GM21825 (cell line): ENCODE results near the gene FDPS.
A peak's percentile ranks its signal among the peaks of the same experiment; 100 is the strongest.
"Not testable (repeated sequence)": the region's sequence is repeated elsewhere in the genome, so short reads cannot be mapped to it uniquely, and the experiment has no call there.

Experiments
- ATAC-seq: cut with Tn5 transposase; IDR thresholded peaks from one replicate; pipeline ENCODE4 v1.9.1; 2021; ENCODE audit warnings: mild to moderate bottlenecking, moderate library complexity; ENCODE audit not compliant: unreplicated experiment

The FDPS gene

DNA sequence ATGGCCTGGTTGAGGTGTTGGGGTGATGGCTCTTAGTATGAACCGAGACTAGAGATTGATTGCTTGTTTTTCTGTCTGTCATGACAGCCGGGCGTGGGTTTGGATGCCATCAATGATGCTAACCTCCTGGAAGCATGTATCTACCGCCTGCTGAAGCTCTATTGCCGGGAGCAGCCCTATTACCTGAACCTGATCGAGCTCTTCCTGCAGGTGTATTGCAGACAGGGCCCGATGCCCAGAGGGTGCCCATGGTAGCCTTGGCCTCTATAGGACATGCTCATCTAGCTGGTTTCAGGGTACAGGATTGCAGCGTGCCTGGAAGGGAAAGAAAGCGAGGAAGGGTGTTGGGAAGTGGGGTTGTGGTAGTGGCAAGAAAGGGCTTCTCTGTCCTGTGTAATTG is 9.4 kb downstream of the FDPS start:
- no peak for ATAC-seq

DNA sequence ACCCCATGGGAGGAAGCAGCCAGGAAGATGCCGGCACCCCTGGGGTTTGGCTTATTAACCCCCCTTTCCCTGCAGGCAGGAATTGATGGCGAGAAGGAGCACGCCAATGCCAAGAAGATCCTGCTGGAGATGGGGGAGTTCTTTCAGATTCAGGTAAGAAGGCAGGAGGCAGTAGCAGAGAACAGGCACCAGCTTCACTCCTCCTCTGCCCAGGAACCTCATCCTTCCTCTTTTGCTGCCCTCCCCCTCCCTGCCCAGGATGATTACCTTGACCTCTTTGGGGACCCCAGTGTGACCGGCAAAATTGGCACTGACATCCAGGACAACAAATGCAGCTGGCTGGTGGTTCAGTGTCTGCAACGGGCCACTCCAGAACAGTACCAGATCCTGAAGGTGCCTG is 10.9 kb downstream of the FDPS start:
- no peak for ATAC-seq

DNA sequence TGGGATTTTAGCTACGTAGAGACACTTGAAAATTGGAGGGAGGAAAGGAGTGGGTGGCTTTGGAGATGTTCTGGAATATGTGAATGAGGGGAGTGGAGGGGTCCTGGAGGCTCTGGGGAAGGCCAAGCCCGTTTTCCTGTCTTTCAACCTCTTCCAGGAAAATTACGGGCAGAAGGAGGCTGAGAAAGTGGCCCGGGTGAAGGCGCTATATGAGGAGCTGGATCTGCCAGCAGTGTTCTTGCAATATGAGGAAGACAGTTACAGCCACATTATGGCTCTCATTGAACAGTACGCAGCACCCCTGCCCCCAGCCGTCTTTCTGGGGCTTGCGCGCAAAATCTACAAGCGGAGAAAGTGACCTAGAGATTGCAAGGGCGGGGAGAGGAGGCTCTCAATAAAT is 11.6 kb downstream of the FDPS start:
- no peak for ATAC-seq

DNA sequence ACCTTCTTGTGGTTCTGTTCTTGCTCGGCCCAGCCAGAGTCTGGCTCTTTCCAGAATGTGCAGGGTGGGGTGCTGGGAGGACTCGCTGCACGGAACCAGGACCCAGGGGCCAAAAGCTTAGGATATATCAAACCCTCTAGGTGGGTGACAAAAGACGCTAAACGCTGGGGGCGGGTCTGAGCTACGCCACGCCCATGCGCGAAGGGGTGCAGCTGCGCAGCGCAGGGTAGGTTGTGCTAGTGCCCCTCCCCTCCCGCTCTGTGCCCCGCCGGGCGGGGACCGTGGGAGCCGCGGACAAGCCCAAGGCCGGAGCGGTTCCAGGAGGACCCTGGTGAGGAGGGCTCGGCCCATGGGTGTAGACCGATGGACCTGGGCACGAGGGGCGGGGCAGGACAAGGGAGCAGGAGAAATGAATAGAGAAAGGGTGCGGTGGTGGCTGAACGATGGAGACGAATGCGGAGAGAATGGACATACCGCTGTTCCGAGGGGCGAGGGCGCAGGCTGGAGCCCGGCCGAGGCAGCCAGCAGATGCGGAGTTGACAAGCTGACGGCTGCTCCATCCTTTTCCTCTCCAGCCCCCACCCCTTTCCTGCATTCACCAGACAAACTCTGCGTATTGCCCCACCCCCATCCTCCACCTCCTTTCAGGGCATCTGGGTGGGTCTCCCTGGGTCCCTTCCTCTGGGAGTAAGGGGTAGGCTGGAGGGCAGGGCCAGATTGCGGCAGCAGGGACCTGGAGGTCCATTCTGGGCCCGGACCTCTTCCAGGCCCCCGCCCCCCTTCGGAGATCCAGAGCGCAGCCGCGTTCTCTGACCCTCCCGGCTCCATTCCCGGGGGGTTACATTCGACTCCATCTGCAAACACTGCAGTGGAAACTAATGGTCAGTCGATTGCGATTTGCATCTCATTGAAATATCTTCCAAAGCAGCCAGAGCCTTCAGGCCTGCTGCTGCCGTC is 12.3 kb downstream of the FDPS start, which contains the start of gene RUSC1:
TSS of gene RUSC1 (plus strand) at position 234 of the 957 bp plus-strand sequence. CDS start 880 bp downstream, outside the sequence.
- ATAC-seq: no peak

DNA sequence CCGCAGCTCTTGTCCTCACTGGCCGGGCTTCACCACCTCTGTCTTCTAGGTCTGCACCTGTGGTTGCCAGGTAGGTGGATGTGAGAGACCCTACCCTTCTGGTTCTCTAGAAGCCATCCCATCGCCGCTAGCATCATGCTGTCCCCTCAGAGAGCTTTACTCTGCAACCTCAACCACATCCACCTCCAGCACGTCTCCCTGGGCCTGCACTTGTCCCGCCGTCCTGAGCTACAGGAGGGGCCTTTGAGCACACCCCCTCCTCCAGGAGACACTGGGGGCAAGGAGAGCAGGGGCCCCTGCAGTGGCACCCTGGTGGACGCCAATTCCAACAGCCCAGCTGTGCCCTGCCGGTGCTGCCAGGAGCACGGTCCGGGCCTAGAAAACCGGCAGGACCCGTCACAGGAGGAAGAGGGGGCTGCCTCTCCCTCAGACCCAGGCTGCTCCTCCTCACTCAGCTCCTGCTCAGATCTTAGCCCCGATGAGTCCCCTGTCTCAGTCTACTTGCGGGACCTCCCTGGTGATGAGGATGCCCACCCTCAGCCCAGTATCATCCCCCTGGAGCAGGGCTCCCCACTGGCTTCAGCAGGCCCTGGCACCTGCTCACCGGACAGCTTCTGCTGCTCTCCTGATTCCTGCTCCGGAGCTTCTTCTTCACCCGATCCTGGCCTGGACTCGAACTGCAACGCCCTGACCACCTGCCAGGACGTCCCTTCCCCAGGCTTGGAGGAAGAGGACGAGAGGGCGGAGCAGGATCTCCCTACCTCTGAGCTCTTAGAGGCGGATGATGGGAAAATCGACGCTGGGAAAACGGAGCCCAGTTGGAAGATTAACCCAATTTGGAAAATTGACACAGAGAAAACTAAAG is 13.2 kb downstream of the FDPS start:
- ATAC-seq: no peak

DNA sequence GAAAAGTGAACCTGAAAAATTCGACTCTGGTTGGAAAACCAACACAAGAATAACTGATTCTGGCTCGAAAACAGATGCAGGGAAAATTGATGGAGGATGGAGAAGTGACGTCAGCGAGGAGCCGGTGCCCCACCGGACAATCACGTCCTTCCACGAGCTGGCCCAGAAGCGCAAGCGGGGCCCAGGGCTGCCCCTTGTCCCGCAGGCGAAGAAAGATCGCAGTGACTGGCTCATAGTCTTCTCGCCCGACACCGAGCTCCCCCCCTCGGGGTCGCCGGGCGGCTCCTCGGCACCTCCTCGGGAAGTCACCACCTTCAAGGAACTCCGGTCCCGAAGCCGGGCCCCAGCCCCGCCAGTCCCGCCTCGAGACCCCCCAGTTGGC is 13.9 kb downstream of the FDPS start:
- no peak for ATAC-seq

DNA sequence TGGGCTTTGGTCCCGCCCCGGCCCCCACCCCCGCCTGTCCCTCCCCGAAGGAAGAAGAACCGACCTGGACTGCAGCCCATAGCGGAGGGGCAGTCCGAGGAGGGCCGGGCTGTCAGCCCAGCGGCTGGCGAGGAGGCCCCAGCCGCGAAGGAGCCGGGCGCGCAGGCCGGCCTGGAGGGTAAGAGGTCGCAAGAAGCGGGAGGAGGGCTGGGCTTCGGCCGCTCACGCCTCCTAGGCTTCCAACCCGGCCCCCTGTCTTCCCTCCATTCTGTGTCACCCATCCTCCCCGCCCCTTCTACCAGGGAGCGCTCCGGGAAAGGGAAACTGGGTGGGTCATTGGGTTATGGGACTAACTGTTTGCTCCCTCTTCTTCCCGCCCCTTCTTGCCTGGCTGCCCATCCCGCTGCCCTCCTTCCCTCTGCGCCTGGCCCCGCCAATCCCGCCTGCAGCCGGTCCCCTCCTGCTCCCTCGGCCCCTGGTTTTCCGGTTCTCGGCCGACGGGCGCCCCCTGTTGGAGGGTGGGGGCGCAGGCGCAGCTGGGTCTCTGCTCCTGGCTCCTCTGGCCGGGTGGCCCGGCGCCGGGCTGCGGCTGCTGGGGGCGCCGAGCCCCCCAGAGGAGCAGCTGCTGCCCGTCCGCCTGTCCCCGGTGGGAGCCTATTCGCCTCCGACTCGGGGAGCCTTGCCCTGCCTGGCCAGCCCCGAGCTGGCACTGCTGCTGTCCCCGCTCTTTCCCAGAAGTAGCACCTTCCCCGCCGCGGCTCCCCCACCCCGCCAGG is 14.5 kb downstream of the FDPS start:
- ATAC-seq: peak; percentile 29

DNA sequence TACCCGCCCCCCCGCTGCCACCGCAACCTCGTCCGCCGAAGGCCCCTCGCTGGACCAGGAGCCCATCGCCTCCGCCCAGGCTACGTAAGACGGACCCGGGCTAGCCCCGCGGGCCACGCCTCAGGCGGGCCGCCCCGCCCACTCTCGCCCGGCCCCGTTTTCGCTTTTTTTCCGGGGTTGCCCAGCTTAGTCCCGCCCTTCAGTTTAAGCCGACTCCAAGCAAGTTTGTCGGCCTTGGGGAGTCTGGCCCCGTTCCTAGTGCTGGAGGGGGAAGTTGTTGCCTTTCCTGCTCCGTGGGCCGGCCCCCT is 15.0 kb downstream of the FDPS start:
- peak; percentile 32 for ATAC-seq

DNA sequence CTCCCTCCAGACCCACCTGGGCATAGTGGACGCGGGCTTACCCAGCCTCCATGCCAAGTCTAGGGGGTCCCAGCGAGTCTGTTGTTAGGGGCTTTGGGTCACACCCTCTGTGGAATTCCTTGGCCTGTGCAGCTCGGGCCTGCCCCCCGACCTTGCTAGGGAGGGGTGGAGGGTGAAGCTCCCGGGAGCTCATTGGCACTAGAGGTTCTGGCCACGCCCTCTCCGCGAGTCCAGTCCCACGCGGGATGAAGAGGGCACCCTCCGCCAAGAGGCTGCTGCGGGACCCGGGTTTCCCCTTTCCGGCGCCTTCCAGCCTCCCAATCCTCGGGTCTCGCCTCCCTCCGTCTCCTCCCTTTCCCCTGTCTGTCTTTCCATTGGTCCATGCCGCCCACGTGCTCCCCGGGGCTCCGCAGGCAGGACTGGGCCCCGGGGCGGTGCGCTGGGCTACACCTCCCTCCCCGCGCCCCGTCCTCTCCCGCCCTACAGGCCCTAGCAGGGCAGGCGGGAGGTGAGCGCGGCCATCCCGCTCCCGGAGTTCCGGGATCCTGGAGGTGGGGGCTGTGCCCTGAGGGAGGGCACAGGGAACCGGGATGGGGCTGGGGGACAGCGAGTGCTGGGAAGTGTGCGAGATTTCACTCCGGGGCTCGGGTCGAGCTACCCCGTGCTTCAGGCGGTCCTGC is 15.5 kb downstream of the FDPS start:
- peak; percentile 51 for ATAC-seq

DNA sequence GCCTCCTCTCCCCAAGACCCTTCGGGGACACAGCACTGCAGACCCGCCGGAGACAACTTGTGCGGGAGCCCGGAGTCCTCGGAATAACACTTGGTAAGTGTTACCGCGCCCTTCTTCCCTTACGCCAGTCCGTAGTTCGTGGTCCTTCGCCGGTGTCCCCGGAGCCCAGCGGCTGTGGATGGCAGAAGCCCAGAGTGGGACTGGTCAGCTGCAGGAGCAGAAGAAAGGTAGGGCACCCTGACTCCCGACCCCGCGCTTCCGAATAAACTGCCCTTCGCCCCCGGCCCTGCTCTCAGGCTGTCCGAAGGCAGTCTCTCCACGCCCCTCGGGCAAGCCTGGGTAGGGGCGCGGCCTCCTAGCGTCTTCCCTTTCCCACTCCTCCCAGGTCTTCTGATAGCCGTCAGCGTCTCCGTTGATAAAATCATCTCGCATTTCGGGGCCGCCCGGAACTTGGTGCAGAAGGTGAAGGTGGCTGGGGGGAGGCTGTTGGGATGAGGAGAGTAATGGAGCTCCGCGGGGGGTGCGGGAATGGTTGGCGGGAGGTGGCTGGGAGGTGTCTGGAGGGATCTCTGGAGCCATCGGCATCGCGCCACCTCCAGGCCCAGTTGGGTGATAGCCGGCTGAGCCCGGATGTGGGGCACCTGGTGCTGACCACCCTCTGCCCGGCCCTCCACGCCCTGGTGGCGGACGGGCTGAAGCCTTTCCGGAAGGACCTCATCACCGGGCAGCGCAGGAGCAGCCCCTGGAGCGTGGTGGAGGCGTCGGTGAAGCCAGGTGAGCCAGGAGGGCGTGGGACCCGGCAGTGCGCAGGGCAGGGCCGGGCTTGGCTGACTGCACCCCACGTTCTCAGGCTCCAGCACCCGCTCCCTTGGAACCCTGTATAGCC is 16.3 kb downstream of the FDPS start:
- ATAC-seq: no peak

DNA sequence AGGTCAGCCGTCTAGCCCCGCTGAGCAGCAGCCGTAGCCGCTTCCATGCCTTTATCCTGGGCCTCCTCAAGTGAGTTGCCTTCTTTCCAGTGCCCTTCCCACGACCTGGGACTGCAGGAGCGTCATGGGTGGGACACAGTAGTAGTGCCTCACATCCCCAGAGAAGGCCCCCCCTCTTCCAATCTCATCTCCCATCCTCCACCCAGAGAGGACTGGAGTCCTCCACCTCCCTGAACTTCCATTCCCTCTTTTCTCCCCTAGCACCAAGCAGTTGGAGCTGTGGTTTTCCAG is 16.9 kb downstream of the FDPS start:
- no peak for ATAC-seq

DNA sequence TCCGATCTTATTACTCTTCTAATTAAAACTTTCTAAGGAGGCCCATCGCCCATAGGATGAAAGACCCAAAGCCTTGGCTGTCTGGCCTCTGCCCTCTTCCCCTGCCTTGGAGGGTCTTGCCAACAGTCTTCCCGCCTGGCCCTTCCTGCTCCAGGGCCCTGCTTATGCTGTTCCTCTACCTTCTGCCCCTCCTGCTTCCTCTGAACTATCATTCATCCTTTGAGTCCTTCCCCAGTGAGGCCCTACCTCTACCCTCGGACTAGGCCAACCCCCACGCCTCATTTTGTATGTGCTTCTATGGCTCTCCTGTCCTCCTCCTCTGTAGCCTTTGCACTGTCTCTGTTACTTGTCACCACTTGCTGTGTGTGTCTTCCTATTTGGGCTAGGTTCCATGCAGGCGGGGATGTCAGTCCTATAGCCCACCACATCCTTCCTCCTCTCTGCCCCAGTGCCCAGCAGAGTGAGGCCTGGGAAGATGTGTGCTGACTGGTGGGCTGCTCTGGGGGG is 17.4 kb downstream of the FDPS start:
- ATAC-seq: no peak

DNA sequence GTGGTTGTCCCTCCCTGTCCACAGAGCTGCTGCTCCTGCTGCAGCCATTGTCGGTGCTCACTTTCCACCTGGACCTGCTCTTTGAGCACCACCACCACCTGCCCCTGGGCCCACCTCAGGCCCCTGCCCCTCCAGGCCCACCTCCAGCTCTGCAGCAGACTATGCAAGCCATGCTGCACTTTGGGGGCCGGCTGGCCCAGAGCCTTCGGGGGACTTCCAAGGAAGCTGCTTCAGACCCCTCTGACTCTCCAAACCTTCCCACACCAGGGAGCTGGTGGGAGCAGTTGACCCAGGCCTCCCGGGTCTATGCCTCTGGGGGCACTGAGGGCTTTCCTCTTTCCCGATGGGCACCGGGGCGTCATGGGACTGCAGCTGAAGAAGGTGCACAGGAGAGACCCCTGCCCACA is 18.0 kb downstream of the FDPS start:
- no peak for ATAC-seq

DNA sequence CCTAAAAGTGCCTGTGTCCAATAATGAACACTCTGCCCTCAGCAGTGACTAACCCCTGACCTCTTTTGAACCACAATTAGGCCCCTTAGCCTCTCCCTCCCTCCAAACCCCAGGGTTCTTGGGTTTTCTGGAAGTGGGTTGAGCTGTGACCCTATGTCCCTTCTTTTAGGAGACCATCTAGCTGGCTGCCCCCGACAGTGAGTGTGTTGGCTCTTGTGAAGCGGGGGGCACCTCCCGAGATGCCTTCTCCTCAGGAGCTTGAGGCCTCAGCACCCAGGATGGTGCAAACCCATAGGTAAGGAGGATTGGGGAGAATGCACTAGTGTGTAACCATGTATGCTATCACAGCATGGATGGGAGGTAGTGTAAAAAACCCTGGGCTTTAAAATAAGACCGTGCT is 19.3 kb downstream of the FDPS start:
- no peak for ATAC-seq

DNA sequence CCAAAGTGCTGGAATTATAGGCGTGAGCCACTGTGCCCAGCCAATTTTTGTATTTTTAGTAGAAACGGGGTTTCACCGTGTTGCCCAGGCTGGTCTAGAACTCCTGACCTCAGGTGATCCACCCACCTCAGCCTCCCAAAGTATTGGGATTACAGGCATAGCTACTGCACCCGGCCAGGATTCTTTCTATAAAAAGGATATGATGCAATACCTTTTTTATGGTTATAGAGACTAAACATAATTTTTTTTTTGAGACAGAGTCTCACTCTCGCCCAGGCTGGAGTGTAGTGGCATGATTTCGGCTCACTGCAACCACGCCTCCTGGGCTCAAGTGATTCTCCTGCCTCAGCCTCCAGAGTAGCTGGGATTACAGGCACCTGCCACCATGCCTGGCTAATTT is 20.2 kb downstream of the FDPS start:
- ATAC-seq: not testable (repeated sequence)

DNA sequence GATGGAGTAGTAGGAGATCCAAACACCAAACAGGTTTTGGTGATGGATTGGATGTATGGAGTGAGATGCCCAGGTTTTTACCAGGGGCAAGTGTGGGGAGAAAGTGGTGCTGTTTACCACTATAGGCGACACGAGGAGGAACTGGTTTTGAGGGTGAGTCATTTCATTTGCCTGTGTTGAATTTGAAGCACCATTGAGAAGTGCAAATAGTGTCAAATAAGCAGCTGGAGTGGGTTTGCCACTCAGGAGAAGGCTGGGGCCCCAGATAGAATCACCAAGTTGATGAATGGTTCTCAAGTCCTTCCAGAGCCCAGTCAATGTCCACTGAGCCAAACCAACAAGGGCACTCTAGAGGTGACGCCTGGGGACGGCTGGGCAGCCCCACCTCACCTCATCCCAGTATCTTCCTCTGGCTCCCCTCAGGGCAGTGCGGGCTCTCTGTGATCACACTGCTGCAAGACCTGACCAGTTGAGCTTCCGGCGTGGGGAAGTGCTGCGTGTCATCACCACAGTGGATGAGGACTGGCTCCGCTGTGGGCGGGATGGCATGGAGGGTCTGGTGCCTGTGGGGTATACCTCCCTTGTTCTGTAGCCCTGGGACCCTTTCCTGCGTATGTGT is 21.4 kb downstream of the FDPS start:
- no peak for ATAC-seq

DNA sequence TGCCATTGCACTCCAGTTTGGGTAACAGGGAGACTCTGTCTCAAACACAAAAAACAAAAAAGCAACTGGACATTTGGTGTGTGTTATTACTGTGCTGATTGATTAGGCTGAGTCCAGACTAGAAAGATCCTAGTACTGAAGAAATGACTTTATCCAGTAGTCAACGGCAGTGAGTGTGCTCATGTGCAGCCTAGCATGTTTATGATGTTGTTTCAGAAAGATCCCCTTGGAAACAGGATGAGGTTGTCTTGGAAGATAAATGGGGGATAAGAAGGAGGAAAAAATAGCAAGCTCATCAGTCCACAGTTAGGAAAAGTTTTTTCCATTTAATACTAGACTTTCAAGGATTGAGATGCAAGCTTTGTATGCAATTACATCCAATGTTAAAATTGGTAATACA is 26.3 kb downstream of the FDPS start:
- no peak for ATAC-seq

DNA sequence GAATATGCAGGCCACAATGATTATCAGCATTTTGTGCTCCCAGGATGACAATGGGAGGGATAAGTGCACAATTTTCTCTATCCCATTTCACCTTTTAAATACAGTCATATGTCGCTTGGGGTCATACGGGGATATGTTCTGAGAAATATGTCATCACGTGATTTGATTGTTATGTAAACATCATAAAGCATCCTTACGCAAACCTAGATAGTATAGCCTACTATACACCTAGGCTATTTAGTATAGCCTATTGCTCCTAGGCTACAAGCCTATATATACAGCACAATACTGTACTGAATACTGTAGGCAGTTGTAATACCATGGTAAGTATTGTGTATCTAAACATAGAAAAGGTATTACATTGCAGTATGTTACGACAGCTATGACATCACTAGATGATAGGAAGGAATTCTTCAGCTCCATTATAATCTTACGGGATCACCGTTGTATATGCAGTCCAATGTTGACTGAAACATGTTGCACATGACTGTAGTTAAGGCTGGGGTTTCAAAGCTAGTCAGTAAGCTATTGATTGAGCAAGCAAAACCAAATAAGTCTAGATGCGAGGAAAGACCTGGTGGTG is 30.9 kb downstream of the FDPS start:
- no peak for ATAC-seq

DNA sequence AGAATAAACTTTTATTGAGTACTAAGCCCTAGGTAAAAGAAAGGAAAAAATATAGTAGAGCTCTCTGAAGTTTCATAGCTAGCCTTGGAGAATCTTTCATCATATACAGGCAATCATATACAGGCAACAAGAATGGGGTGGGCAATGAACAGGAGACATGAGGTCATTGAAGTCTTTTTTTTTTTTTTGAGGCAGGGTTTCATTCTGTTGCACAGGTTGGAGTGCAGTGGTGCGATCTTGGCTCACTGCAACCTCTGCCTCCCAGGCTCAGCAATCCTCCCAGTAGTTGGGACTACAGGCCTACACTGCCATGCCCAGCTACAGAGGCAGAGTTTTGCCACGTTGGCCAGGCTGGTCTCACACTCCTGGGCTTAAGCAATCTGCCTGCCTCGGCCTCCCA is 34.2 kb downstream of the FDPS start:
- ATAC-seq: no peak
